CD4-positive, CD25-positive, alpha-beta regulatory T cell (primary cell): Measurements from ENCODE around the gene CYP2A13. TPM values are rescaled to one million over a fixed set of nuclear protein-coding genes. Genes with fewer than 3 reads are reported as not detected.
"Not testable (repeated sequence)": the region's sequence is repeated elsewhere in the genome, so short reads cannot be mapped to it uniquely, and the experiment has no call there.

Source experiments
- ATAC-seq, 2 donors: fragments of 150-1000 bp; cut with Tn5 transposase; one replicate each; pipeline ENCODE4 v1.10.0; 2021; ENCODE audit warnings: low read depth in 2 of 2, moderate number of reproducible peaks in 2 of 2, moderate library complexity in 1 of 2
- DNase-seq, 3 donors: peaks; one replicate each; pipeline versions ENCODE4 v3.0.0 to v3.0.0-alpha.2; 2012 to 2022; ENCODE audit warnings: mixed read lengths in 1 of 3
- H3K27ac ChIP-seq: one replicate; pipeline ENCODE4 v1.7.0; 2013; ENCODE audit warnings: mild to moderate bottlenecking, low read length; ENCODE audit not compliant: insufficient read depth, poor library complexity, severe bottlenecking
- H3K27me3 ChIP-seq: one replicate; pipeline ENCODE4 v1.7.0; 2013; ENCODE audit warnings: low read length; ENCODE audit not compliant: control insufficient read depth, insufficient read depth
- H3K36me3 ChIP-seq: one replicate; pipeline ENCODE4 v1.7.0; 2013; ENCODE audit warnings: mild to moderate bottlenecking, low read length, moderate library complexity; ENCODE audit not compliant: control insufficient read depth, insufficient read depth
- H3K4me1 ChIP-seq: 2 replicates; pipeline ENCODE4 v1.7.0; 2013; ENCODE audit warnings: mild to moderate bottlenecking, low read length; ENCODE audit not compliant: insufficient read depth, control insufficient read depth, poor library complexity, severe bottlenecking
- H3K4me3 ChIP-seq: one replicate; pipeline ENCODE4 v1.7.0; 2013; ENCODE audit warnings: low read depth, mild to moderate bottlenecking, low read length, moderate library complexity
- H3K9me3 ChIP-seq, 2 experiments: 1 replicate in 1 of 2; 2 replicates in 1 of 2; pipeline ENCODE4 v1.7.0; 2013; ENCODE audit warnings: low read length in 2 of 2, mild to moderate bottlenecking in 1 of 2, moderate library complexity in 1 of 2; ENCODE audit not compliant: control insufficient read depth in 2 of 2
- H3K27ac Mint-ChIP-seq, 3 donors: one replicate each; pipeline ENCODE4 v1.8.0; 2020 to 2022; ENCODE audit warnings: mild to moderate bottlenecking in 3 of 3, mixed read lengths in 3 of 3, moderate library complexity in 2 of 3
- H3K27me3 Mint-ChIP-seq: one replicate; pipeline ENCODE4 v1.8.0; 2022; ENCODE audit warnings: mild to moderate bottlenecking, mixed read lengths
- H3K36me3 Mint-ChIP-seq: one replicate; pipeline ENCODE4 v1.8.0; 2020; ENCODE audit warnings: mixed read lengths
- H3K4me1 Mint-ChIP-seq, 4 donors: one replicate each; pipeline ENCODE4 v1.8.0; 2020 to 2022; ENCODE audit warnings: mixed read lengths in 4 of 4, mild to moderate bottlenecking in 1 of 4
- H3K4me3 Mint-ChIP-seq, 4 donors: one replicate each; pipeline ENCODE4 v1.8.0; 2020 to 2022; ENCODE audit warnings: mild to moderate bottlenecking in 4 of 4, mixed read lengths in 4 of 4, moderate library complexity in 3 of 4
- H3K9me3 Mint-ChIP-seq, 7 donors: one replicate each; pipeline ENCODE4 v1.8.0; 2020 to 2022; ENCODE audit warnings: mixed read lengths in 7 of 7, mild to moderate bottlenecking in 3 of 7, moderate library complexity in 2 of 7
- polyA plus RNA-seq, 4 donors: library from polyadenylated mRNA; unstranded; fragments of 300-500 nt; fragmentation: Illumina TruSeq; gene quantifications; one replicate each; pipeline ENCODE4 v1.2.3, GENCODE V29; 2021
- total RNA-seq: library from RNA; stranded (reverse); gene quantifications from one replicate; pipeline ENCODE4 v1.2.3, GENCODE V29; 2022

CYP2A13 gene
- total and polyA plus RNA-seq, 5 donors from 2014 or later: not detected

DNA sequence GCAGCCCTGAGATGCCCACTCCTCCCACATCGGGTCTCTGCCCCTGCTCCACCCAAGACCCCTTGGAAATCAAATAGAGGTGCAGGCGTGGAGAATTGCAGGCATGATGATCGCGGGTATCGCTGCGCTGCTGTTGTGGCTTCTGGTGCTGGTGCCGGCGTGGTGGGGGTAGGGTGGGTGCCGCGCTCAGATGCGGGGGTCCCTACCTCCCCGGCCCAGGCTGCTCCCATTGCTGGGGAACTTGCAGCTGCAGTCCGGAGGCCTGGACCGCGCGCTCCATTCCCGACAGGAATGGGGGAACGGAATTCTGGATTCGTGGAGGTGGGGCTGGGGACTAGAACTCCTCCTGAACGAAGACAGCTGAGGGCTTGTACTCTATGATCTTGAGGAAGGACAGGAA, 46.4 kb downstream of the CYP2A13 start:
- Histone ChIP-seq H3K36me3 (no peaks in the 10 kb centered on the region), H3K27ac (no peak overlapping the region), H3K4me1 (peaks cover 14% of the 10 kb centered on the region), H3K9me3 (no peaks in the 10 kb centered on the region), H3K4me3 (no peak overlapping the region), H3K27me3 (no peaks in the 10 kb centered on the region)
- Mint-ChIP-seq H3K9me3 (no peaks in the 10 kb centered on the region), H3K4me3 (peak overlapping the region; percentile 1 to 90 (median 80)), H3K27ac (peak overlapping the region; percentile 20 to 75 (median 29)), H3K27me3 (peaks cover 56% of the 10 kb centered on the region), H3K36me3 (no peaks in the 10 kb centered on the region), H3K4me1 (peaks cover 4 to 22% (median 12%) of the 10 kb centered on the region in 4 donors)
- DNase-seq: no peak
- ATAC-seq: no peak

DNA sequence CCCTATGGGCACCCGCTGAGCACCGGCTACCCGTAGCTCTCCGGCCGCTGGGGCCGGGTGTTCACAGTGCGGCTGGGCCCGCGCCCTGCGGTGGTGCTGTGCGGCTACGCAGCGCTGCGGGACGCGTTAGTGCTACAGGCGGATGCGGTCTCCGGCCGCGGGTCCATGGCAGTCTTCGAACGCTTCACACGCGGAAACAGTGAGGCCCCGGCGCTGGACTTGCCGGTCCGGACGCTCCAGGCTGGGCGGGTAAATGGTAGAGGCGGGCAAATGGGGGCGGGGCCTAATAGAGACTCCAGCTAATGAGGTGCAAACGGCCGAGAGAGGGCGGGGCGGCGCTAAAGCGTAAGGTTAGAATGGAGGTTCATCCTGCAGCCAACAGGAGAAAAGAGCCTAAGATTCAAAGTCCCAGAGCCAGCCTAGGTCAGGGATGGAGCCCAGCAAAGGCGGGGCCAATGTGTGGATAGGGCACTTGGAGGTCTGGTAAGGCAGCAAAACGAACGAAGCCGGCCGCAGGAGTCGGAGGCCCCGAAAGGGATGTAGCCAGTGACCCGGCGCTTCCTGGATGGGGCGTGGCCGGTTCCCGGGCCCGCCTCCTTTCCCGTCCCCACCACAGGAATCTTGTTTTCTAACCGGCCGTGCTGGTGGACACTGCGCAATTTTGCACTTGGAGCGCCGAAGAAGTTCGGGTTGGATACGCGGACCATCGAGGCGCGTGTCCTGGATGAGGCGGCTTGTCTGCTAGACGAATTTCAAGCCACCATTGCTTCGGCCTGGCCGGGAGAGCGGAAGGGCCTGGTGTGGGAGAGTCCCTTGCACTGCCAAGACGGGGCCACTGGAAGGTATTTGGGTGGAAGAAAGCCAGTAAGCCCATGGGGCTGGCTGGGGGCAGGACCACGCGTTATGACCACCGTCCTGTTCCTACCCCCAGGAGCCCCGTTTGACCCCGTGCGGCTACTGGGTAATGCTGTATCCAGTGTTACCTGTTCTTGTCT, 47.4 kb downstream of the CYP2A13 start:
- H3K27me3 Mint-ChIP-seq: peaks cover 51% of the 10 kb centered on the region
- H3K4me3 Mint-ChIP-seq: peak overlapping the region; percentile 89 to 93 (median 90)
- not testable (repeated sequence) for H3K36me3 ChIP-seq, H3K36me3 Mint-ChIP-seq, H3K27me3 ChIP-seq, H3K27ac ChIP-seq, H3K9me3 Mint-ChIP-seq, H3K9me3 ChIP-seq
- H3K4me1 Mint-ChIP-seq: peaks cover 4 to 22% (median 12%) of the 10 kb centered on the region in 4 donors
- Histone ChIP-seq H3K4me3 (peak overlapping the region; percentile 35), H3K4me1 (peaks cover 14% of the 10 kb centered on the region)
- ATAC-seq (peak; percentile 89 to 94), DNase-seq (peak; percentile 18 to 54 (median 30))
- peak overlapping the region; percentile 46 to 84 (median 76) for H3K27ac Mint-ChIP-seq

DNA sequence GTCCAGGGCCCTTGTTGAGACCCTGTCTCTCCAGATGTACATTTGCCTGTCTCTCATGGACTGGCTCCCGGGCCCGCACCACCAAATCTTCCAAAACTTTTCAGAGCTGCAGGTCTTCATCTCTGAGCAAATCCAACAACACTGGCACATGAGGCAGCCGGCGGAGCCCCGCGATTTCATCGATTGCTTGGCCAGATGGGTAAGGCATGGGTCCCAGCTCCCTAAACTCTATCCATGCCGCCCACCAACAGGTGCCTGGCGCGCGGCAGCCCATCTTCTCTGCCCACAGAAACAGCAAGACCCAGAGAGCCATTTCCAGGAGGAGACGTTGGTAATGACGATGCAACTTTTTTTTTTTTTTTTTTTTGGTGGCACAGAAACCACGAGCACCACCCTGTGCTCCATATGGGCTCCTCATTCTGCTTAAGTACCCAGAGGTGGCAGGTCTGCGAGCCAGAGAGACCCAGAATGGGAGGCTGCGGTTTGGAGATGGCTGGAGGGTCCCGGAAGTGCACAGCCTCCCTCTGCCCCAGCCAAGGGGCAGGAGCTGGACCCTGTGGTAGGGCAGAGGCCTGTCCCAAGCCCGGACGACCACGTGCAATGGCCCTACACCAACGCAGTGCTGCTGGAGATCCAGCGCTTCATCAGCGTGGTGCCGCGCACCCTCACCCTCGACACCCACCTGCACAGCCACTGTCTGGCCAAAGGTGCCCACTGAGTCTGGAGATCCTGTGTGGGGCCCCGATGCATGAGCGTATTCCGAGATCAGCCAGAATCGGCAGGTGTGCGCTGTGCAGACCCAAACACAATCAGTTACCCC, 48.6 kb downstream of the CYP2A13 start:
- no peak overlapping the region for H3K4me3 ChIP-seq
- H3K4me1 ChIP-seq: peaks cover 14% of the 10 kb centered on the region
- no peak for ATAC-seq
- Mint-ChIP-seq H3K27me3 (peaks cover 41% of the 10 kb centered on the region), H3K27ac (no peak overlapping the region), H3K4me3 (peak overlapping the region in 3 of 4 donors; percentile 52 to 90 (median 68)), H3K36me3 (no peaks in the 10 kb centered on the region), H3K4me1 (peaks cover 4 to 22% (median 12%) of the 10 kb centered on the region in 4 donors), H3K9me3 (no peaks in the 10 kb centered on the region)
- no peak overlapping the region for H3K27ac ChIP-seq
- H3K27me3 ChIP-seq: no peaks in the 10 kb centered on the region
- no peaks in the 10 kb centered on the region for H3K9me3 ChIP-seq
- DNase-seq: no peak
- H3K36me3 ChIP-seq: no peaks in the 10 kb centered on the region

DNA sequence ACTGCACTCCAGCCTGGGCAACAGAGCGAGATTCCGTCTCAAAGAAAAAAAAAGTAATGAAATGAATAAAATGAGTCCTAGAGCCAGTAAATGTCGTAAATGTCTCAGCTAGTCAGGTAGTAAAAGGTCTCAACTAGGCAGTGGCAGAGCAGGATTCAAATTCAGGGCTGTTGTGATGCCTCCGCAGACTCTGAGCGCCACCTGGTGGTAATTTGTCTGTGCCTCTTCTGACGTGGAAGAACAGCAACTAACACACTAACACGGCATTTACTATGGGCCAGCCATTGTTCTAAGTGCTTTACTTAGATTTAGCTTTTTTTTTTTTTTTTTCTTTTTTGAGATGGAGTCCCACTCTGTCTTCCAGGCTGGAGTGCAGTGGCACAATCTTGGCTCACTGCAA, 56.2 kb downstream of the CYP2A13 start:
- Histone ChIP-seq H3K4me1 (no peaks in the 10 kb centered on the region), H3K4me3 (no peak overlapping the region), H3K36me3 (no peaks in the 10 kb centered on the region), H3K27me3 (no peaks in the 10 kb centered on the region), H3K9me3 (no peaks in the 10 kb centered on the region), H3K27ac (no peak overlapping the region)
- Mint-ChIP-seq H3K27ac (peak overlapping the region in 1 of 3 donors; percentile 54), H3K4me3 (no peak overlapping the region), H3K27me3 (peaks cover 22% of the 10 kb centered on the region), H3K9me3 (no peaks in the 10 kb centered on the region), H3K36me3 (no peaks in the 10 kb centered on the region), H3K4me1 (peaks cover 0 to 3% (median 0%) of the 10 kb centered on the region in 4 donors)
- ATAC-seq (peak; percentile 69 to 89), DNase-seq (peak; percentile 76 to 88 (median 84))

Other genes starting within 250 kb of the CYP2A13 start
- not detected for gene CYP2A6, start 238.0 kb upstream of the CYP2A13 start, total RNA-seq
- gene CYP2A6, start 238.0 kb upstream of the CYP2A13 start, polyA plus RNA-seq: not detected
- gene CYP2A7, start 206.2 kb upstream of the CYP2A13 start, total RNA-seq: not detected
- gene CYP2A7, start 206.2 kb upstream of the CYP2A13 start, polyA plus RNA-seq: not detected
- not detected for gene CYP2B6, start 97.2 kb upstream of the CYP2A13 start, total RNA-seq
- under 1 TPM in 1 of 4 donors, not detected in 3; 0.14 TPM for gene CYP2B6, start 97.2 kb upstream of the CYP2A13 start, polyA plus RNA-seq
- 0.25 TPM for gene CYP2F1, start 26.0 kb downstream of the CYP2A13 start, total RNA-seq
- gene CYP2F1, start 26.0 kb downstream of the CYP2A13 start, polyA plus RNA-seq: not detected
- not detected for gene CYP2S1, start 104.8 kb downstream of the CYP2A13 start, total RNA-seq
- under 1 TPM in 1 of 4 donors, not detected in 3; 0.28 TPM for gene CYP2S1, start 104.8 kb downstream of the CYP2A13 start, polyA plus RNA-seq
- not detected for gene AXL, start 130.8 kb downstream of the CYP2A13 start, total RNA-seq
- under 1 TPM; 0.08 to 0.47 (median 0.41) TPM for gene AXL, start 130.8 kb downstream of the CYP2A13 start, polyA plus RNA-seq
- 354 TPM for gene HNRNPUL1, start 175.9 kb downstream of the CYP2A13 start, total RNA-seq
- gene HNRNPUL1, start 175.9 kb downstream of the CYP2A13 start, polyA plus RNA-seq: 10 to 100 TPM; 39.3 to 56.8 (median 45.4) TPM
- 43.7 TPM for gene CCDC97, start 221.7 kb downstream of the CYP2A13 start, total RNA-seq
- gene CCDC97, start 221.7 kb downstream of the CYP2A13 start, polyA plus RNA-seq: 10 to 100 TPM; 17.7 to 21.8 (median 19.6) TPM